GM19193 (cell line): Measurements from ENCODE around the gene MYRF.

Experiments used
- POLR2A ChIP-seq: IDR thresholded peaks from 4 replicates; pipeline ENCODE4 v1.6.1; 2011; ENCODE audit not compliant: insufficient read depth, insufficient read length; ENCODE audit errors: extremely low read depth

MYRF gene

GRCh38 chr11:61833471-61833870 lies 81.0 kb downstream of the MYRF start:
- no peak for TF ChIP-seq POLR2A

GRCh38 chr11:61833926-61834277 lies 81.5 kb downstream of the MYRF start:
- no peak for TF ChIP-seq POLR2A

GRCh38 chr11:61834278-61835048 lies 82.0 kb downstream of the MYRF start:
- peak; percentile 78 for TF ChIP-seq POLR2A

GRCh38 chr11:61836193-61836592 lies 83.8 kb downstream of the MYRF start:
- no peak for TF ChIP-seq POLR2A

- TF ChIP-seq POLR2A = no peak
These were observed 85.1 kb downstream of the MYRF start for GRCh38 chr11:61837411-61838005.
